GM19324 (cell line): ENCODE measurements around the gene DCAF4.
A peak's percentile ranks its signal among the peaks of the same experiment; 100 is the strongest.

ENCODE experiments used
- ATAC-seq: cut with Tn5 transposase; IDR thresholded peaks from one replicate; pipeline ENCODE4 v1.9.1; 2021; ENCODE audit warnings: mild to moderate bottlenecking, moderate library complexity; ENCODE audit not compliant: unreplicated experiment, low FRiP score

The DCAF4 gene

GRCh38 chr14:72926292-72927028 is at the start of gene DCAF4:
Gene DCAF4, plus strand, starts transcription at chr14:72926464. Its CDS starts 11,515 bp downstream, at chr14:72937979.
- ATAC-seq = peak; percentile 95

GRCh38 chr14:72876710-72877063 is 49.6 kb upstream of the DCAF4 start:
- no peak for ATAC-seq

- no peak for ATAC-seq
Measured at GRCh38 chr14:72878746-72879145, 47.5 kb upstream of the DCAF4 start.

- ATAC-seq = no peak
Measured at GRCh38 chr14:72879431-72879830, 46.8 kb upstream of the DCAF4 start.

- no peak for ATAC-seq
Measured at GRCh38 chr14:72880164-72880563, 46.1 kb upstream of the DCAF4 start.

GRCh38 chr14:72880820-72881219 is 45.4 kb upstream of the DCAF4 start:
- ATAC-seq = no peak

- ATAC-seq = no peak
Measured at GRCh38 chr14:72881543-72881942, 44.7 kb upstream of the DCAF4 start.

- no peak for ATAC-seq
Measured at GRCh38 chr14:72882047-72882446, 44.2 kb upstream of the DCAF4 start.

GRCh38 chr14:72882463-72882862 is 43.8 kb upstream of the DCAF4 start:
- ATAC-seq = no peak

- no peak for ATAC-seq
Measured at GRCh38 chr14:72883109-72883508, 43.2 kb upstream of the DCAF4 start.

GRCh38 chr14:72883961-72884360 is 42.3 kb upstream of the DCAF4 start:
- no peak for ATAC-seq

GRCh38 chr14:72884386-72884785 is 41.9 kb upstream of the DCAF4 start:
- no peak for ATAC-seq

- no peak for ATAC-seq
Measured at GRCh38 chr14:72887514-72887913, 38.8 kb upstream of the DCAF4 start.

- no peak for ATAC-seq
Measured at GRCh38 chr14:72888192-72888591, 38.1 kb upstream of the DCAF4 start.

- ATAC-seq = no peak
Measured at GRCh38 chr14:72888636-72889201, 37.5 kb upstream of the DCAF4 start.

- ATAC-seq = no peak
Measured at GRCh38 chr14:72889366-72889765, 36.9 kb upstream of the DCAF4 start.

- ATAC-seq = no peak
Measured at GRCh38 chr14:72891666-72892102, 34.6 kb upstream of the DCAF4 start.

- ATAC-seq = no peak
Measured at GRCh38 chr14:72892103-72892878, 34.0 kb upstream of the DCAF4 start.

- peak; percentile 15 for ATAC-seq
Measured at GRCh38 chr14:72892879-72893635, 33.2 kb upstream of the DCAF4 start.

GRCh38 chr14:72893636-72894322 is 32.5 kb upstream of the DCAF4 start, which contains the start of gene DPF3:
Gene DPF3, minus strand, starts transcription at chr14:72894101. Its CDS starts 13 bp downstream, at chr14:72894088.
- ATAC-seq = peak; percentile 98
